ENCODE data around the gene PLEKHH2.
A peak's percentile ranks its signal among the peaks of the same experiment; 100 is the strongest.
"Not testable (repeated sequence)": the region's sequence is repeated elsewhere in the genome, so short reads cannot be mapped to it uniquely, and the experiment has no call there.

PLEKHH2 gene

GRCh38 chr2:43637030-43637803, at the start of gene PLEKHH2:
Gene PLEKHH2, plus strand, starts transcription at chr2:43637260. Its CDS starts 7,414 bp downstream, at chr2:43644674.
- DNase-seq: peak; percentile 46

- no peak for DNase-seq
These were observed 44.6 kb upstream of the PLEKHH2 start for GRCh38 chr2:43592443-43592842.

GRCh38 chr2:43593254-43593653, 43.8 kb upstream of the PLEKHH2 start:
- no peak for DNase-seq

GRCh38 chr2:43594875-43595274, 42.2 kb upstream of the PLEKHH2 start:
- no peak for DNase-seq

- DNase-seq: peak; percentile 98
These were observed 41.3 kb upstream of the PLEKHH2 start, which contains the start of gene THADA for GRCh38 chr2:43595603-43596412. Gene THADA, minus strand, starts transcription at chr2:43596038. Its CDS starts 3,646 bp downstream, at chr2:43592392.

- not testable (repeated sequence) for DNase-seq
These were observed 36.5 kb upstream of the PLEKHH2 start for GRCh38 chr2:43600596-43600995.

GRCh38 chr2:43604674-43605073, 32.4 kb upstream of the PLEKHH2 start:
- DNase-seq: no peak

GRCh38 chr2:43605079-43605655, 31.9 kb upstream of the PLEKHH2 start:
- DNase-seq: peak; percentile 33

- DNase-seq: no peak
These were observed 31.2 kb upstream of the PLEKHH2 start for GRCh38 chr2:43605851-43606250.

GRCh38 chr2:43609290-43609918, 27.7 kb upstream of the PLEKHH2 start:
- DNase-seq: peak; percentile 58

GRCh38 chr2:43610361-43610760, 26.7 kb upstream of the PLEKHH2 start:
- no peak for DNase-seq

GRCh38 chr2:43611987-43612894, 24.8 kb upstream of the PLEKHH2 start:
- peak; percentile 50 for DNase-seq

GRCh38 chr2:43612944-43613343, 24.1 kb upstream of the PLEKHH2 start:
- no peak for DNase-seq

GRCh38 chr2:43616967-43617680, 19.9 kb upstream of the PLEKHH2 start:
- DNase-seq: no peak

GRCh38 chr2:43619511-43619910, 17.5 kb upstream of the PLEKHH2 start:
- DNase-seq: no peak

GRCh38 chr2:43622931-43623451, 14.1 kb upstream of the PLEKHH2 start:
- no peak for DNase-seq

- DNase-seq: no peak
These were observed 5.3 kb upstream of the PLEKHH2 start for GRCh38 chr2:43631618-43632317.

- no peak for DNase-seq
These were observed 2.3 kb upstream of the PLEKHH2 start for GRCh38 chr2:43634604-43635306.

GRCh38 chr2:43636153-43636552, 907 bp upstream of the PLEKHH2 start:
- not testable (repeated sequence) for DNase-seq

GRCh38 chr2:43636621-43637020, 439 bp upstream of the PLEKHH2 start:
- DNase-seq: no peak

Measured in amniotic stem cell (primary cell).